ENCODE results near the gene PON2.

PON2 gene

GRCh38 chr7:95395755-95396135 is 39.1 kb downstream of the PON2 start:
- TF ChIP-seq EZH2phosphoT487 (conservative IDR thresholded peaks at IDR 0.05; ENCODE audit: low read length), result no peak
- TF ChIP-seq, protein P1, sequence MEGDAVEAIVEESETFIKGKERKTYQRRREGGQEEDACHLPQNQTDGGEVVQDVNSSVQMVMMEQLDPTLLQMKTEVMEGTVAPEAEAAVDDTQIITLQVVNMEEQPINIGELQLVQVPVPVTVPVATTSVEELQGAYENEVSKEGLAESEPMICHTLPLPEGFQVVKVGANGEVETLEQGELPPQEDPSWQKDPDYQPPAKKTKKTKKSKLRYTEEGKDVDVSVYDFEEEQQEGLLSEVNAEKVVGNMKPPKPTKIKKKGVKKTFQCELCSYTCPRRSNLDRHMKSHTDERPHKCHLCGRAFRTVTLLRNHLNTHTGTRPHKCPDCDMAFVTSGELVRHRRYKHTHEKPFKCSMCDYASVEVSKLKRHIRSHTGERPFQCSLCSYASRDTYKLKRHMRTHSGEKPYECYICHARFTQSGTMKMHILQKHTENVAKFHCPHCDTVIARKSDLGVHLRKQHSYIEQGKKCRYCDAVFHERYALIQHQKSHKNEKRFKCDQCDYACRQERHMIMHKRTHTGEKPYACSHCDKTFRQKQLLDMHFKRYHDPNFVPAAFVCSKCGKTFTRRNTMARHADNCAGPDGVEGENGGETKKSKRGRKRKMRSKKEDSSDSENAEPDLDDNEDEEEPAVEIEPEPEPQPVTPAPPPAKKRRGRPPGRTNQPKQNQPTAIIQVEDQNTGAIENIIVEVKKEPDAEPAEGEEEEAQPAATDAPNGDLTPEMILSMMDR (IDR thresholded peaks at IDR 0.05; ENCODE audit: insufficient read depth, low read length, poor library complexity, severe bottlenecking), result no peak
- H3K27ac ChIP-seq (ENCODE audit: low read depth, low read length), result no peak overlapping the region
- H3F3A ChIP-seq (ENCODE audit: insufficient read depth), result no peaks in the 10 kb centered on the region
- no peak overlapping the region for H3K9ac ChIP-seq (ENCODE audit: low read length)
- H2AFZ ChIP-seq (ENCODE audit: low read depth, low read length, severe bottlenecking), result no peak overlapping the region
- H3K36me3 ChIP-seq (ENCODE audit: low read length), result no peaks in the 10 kb centered on the region
- no peaks in the 10 kb centered on the region for H3K9me3 ChIP-seq (ENCODE audit: insufficient read depth, low read length)
- no peaks in the 10 kb centered on the region for H3K79me2 ChIP-seq (ENCODE audit: insufficient read depth, low read length)
- H3K27me3 ChIP-seq (ENCODE audit: low read length), result no peaks in the 10 kb centered on the region
- no peaks in the 10 kb centered on the region for H3K9me2 ChIP-seq (replicated peaks; ENCODE audit: insufficient read depth, low read length)
- no peak overlapping the region for H3K4me3 ChIP-seq (ENCODE audit: insufficient read depth, low read length, poor library complexity, severe bottlenecking)
- H4K20me1 ChIP-seq (ENCODE audit: low read depth, low read length), result no peaks in the 10 kb centered on the region
- H3K4me2 ChIP-seq (ENCODE audit: low read depth, low read length, poor library complexity, severe bottlenecking), result no peak overlapping the region

DNA sequence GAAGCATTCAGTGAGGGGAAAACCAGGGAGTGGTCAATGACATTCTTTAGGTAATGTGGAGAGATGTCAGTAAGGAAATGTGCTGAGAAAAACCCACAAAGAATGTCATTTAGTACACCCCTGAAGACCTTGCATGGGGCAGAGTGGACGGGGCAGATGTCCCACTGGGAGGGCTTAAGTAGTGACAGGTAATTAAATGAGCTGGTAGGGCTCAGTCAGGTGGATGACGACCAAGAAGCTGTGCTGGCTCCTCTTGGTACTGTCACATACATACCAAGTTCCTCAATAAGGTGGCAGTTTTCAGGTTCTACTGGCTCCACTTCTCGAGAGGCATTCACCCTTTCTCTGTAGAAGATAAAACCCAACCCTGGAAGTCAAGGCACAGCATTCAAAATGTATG is 40.5 kb downstream of the PON2 start:
- Histone ChIP-seq H3K9ac (ENCODE audit: low read length) (no peak overlapping the region), H3K4me2 (ENCODE audit: low read depth, low read length, poor library complexity, severe bottlenecking) (no peak overlapping the region), H4K20me1 (ENCODE audit: low read depth, low read length) (no peaks in the 10 kb centered on the region), H3K9me2 (replicated peaks; ENCODE audit: insufficient read depth, low read length) (no peaks in the 10 kb centered on the region), H3K4me3 (ENCODE audit: insufficient read depth, low read length, poor library complexity, severe bottlenecking) (no peak overlapping the region), H3K79me2 (ENCODE audit: insufficient read depth, low read length) (no peaks in the 10 kb centered on the region), H3K9me3 (ENCODE audit: insufficient read depth, low read length) (no peaks in the 10 kb centered on the region), H3F3A (ENCODE audit: insufficient read depth) (no peaks in the 10 kb centered on the region), H2AFZ (ENCODE audit: low read depth, low read length, severe bottlenecking) (no peak overlapping the region), H3K27me3 (ENCODE audit: low read length) (no peaks in the 10 kb centered on the region), H3K27ac (ENCODE audit: low read depth, low read length) (no peak overlapping the region), H3K36me3 (ENCODE audit: low read length) (no peaks in the 10 kb centered on the region)
- no peak for TF ChIP-seq EZH2phosphoT487 (conservative IDR thresholded peaks at IDR 0.05; ENCODE audit: low read length)
- TF ChIP-seq, protein P1 (IDR thresholded peaks at IDR 0.05; ENCODE audit: insufficient read depth, low read length, poor library complexity, severe bottlenecking), result no peak

- Histone ChIP-seq H3K9ac (ENCODE audit: low read length) (no peak overlapping the region), H3K4me3 (ENCODE audit: insufficient read depth, low read length, poor library complexity, severe bottlenecking) (no peak overlapping the region), H3K9me3 (ENCODE audit: insufficient read depth, low read length) (no peaks in the 10 kb centered on the region), H2AFZ (ENCODE audit: low read depth, low read length, severe bottlenecking) (no peak overlapping the region), H3K27ac (ENCODE audit: low read depth, low read length) (no peak overlapping the region), H3F3A (ENCODE audit: insufficient read depth) (no peaks in the 10 kb centered on the region), H3K4me2 (ENCODE audit: low read depth, low read length, poor library complexity, severe bottlenecking) (no peak overlapping the region), H3K9me2 (replicated peaks; ENCODE audit: insufficient read depth, low read length) (no peaks in the 10 kb centered on the region), H3K79me2 (ENCODE audit: insufficient read depth, low read length) (no peaks in the 10 kb centered on the region), H4K20me1 (ENCODE audit: low read depth, low read length) (no peaks in the 10 kb centered on the region), H3K27me3 (ENCODE audit: low read length) (no peaks in the 10 kb centered on the region), H3K36me3 (ENCODE audit: low read length) (no peaks in the 10 kb centered on the region)
- TF ChIP-seq, protein P1 (IDR thresholded peaks at IDR 0.05; ENCODE audit: insufficient read depth, low read length, poor library complexity, severe bottlenecking), result no peak
- no peak for TF ChIP-seq EZH2phosphoT487 (conservative IDR thresholded peaks at IDR 0.05; ENCODE audit: low read length)
Observed at GRCh38 chr7:95391761-95392160, 43.1 kb downstream of the PON2 start.
